ENCODE measurements around the gene DNASE2.

Gene DNASE2

DNA sequence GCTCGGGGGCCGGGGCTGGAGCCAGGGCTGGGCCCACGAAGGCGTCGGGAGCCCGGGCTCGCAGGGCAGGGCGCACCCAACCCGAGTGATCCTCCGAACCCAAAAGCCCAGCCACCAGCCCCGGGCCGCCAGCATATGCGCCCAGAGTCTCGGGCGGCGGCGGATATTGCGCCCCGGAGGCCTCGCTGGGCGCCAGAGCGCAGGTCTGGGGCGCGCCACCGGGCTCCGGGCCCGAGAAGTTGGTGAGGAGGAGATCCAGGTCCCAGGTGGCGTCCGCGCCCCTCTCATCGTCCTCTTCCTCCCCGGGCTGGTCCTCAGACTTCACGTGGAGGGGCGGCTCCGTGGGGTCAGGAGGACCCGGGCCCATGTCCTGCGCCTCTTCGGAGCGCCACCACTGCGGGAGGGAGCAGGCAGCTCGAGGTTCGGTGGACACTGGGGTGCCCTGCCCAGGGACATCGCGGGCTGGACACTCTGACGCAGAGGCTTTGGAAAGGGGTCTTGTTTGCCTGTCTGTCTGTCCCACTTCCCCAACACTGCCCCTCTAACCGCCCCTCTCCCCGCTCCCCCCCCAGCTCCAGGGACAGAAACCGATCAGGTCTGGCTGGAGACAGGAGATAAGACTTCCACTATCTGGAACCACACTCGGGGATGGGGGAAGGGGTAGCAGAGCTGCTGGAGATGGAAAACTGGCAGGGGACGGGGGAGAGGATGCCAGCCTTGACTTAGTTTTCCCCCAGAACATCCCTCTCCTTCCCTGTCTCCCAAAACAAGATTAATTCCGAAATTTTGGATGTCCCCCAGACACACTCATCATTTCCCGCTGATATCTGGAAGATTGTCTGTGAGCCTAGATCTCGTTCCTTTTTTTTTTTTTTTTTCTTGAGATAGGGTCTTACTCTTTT lies 4.8 kb upstream of the DNASE2 start:
- no peak for DNase-seq

DNA sequence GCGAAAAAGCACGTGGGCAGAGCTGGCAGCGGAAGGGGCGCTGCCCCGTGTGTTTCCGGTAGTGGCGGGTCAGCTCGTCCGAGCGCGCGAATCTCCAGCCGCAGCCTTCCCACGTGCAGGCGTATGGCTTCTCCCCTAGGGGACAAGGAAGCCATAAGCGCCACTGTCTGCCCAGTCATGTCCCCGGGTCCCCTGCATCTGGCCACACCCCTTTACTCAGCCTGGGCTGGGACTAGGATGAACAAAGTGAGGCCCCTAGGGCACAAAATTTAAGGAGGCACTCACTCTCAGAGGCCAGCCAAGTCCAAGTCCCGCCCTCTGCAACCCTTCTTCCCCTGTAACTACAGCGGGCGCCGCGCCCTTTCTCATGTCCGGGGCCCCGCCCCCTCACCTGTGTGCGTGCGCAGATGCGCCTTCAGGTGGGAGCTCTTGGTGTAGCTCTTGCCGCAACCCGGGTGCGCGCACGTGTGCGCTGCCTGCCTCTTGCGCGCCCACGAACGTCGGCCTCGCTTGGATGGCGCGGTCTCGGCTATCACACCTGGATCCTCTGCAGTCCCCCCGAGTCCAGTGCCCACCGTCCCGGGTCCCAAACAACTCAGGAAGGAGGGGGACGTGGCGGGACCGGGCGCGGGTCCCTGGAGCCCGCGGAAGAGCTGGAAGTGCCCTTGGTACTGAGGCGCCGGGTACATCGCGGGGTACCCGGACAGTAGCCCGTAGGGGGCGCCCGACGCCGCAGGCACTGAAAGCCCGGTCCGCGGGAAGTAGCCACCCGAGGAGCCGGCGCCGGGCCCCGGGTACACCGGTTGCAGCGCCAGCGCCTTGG lies 3.9 kb upstream of the DNASE2 start:
- peak; percentile 81 for DNase-seq

DNA sequence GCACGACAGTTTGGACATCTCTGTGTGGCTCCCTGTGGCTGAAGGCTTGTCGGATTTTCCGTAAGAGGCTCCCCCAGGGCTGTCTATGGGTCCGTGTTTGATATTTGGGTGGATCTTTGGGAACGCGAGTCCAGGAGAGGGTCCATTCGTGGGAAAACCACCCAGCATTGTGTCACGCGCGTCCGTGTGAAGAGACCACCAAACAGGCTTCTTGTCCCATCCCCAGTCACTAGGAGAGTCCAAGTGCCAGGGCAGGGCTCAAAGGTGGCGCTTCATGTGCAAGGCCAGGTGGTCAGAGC lies 3.3 kb upstream of the DNASE2 start:
- no peak for DNase-seq

DNA sequence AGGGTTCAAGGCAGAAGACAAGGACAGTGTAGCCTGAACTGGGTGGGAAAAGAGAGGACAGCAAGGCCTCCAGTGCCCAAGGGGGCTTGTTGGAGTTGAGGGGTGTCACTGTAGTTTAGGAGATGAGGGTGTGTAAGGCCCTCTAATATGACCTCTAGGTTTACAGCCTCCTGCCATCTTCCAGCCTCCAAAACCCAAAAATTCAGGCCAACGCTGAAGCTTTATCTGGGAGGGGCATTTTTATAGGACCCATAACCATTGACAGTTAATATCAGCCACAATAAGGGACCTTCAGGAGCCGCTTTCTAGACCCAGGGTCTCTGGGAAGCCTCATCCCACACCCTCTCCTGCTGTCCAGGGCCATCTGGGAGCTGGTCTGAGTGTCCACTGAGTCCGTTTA lies 3.0 kb upstream of the DNASE2 start:
- DNase-seq: no peak

DNA sequence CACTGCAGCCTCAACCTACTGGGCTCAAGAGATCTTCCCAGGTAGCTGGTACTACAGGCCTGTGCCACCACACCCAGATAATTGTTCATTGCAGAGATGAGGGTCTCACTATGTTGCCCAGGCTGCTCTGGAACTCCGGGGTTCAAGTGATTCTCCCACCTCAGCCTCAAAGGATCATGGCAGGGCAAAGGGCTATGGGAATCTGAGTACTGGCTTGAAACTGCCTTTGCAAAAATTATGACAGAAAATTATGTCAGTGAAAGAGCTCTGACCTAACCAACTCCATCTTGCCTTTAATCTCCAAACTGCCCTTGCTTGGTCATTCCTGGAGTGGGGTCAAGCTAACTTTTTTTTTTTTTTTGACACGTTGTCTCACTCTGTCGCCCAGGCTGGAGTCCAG lies 1.3 kb upstream of the DNASE2 start:
- DNase-seq: no peak

DNA sequence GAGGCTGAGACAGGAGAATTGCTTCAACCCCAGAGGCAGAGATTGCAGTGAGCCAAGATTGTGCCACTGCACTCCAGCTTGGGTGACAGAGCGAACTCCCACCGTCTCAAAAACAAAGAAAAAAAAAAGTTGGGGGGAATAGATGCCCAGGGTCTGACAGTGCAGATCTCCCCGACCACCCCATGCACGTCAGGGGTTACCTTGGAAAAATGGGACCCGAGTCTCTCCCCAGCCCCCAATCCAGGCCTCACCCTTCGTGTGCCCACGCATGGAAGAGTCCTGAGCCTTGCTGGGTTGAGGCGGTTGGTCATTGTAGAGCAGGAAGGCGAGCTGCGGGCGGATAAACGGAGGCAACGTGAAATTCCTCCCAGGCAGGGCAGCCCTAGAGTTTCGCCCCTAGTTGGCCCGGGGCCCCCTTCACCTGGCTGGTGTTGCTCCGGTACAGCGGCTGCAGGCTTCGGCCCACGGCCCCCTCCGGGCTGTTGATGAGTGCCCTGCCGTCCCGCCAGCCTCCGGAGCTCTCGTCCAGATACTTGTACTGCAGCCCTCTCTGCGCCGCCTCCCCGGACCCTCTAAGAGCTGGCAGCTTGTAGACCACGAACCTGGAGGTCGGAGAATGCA lies 588 bp downstream of the DNASE2 start:
- DNase-seq: no peak

DNA sequence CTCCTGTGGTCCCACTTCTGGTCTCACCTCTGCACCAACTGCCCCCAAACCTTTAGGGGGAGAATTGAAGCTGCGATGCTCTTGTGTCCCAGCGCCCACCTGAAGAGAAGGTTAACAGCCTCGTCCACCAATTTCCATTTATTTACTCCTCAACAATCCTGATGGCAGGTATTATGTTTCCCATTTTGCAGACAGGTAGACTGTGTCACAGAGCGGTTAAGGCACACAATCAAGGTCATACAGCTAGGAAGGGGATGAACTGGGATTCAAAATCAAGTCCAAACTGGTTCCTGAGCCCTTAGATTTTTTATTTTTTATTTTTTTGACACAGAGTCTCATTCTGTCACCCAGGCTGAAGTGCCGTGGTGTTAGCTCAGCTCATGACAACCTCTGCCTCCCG lies 6.2 kb downstream of the DNASE2 start:
- DNase-seq: no peak

DNA sequence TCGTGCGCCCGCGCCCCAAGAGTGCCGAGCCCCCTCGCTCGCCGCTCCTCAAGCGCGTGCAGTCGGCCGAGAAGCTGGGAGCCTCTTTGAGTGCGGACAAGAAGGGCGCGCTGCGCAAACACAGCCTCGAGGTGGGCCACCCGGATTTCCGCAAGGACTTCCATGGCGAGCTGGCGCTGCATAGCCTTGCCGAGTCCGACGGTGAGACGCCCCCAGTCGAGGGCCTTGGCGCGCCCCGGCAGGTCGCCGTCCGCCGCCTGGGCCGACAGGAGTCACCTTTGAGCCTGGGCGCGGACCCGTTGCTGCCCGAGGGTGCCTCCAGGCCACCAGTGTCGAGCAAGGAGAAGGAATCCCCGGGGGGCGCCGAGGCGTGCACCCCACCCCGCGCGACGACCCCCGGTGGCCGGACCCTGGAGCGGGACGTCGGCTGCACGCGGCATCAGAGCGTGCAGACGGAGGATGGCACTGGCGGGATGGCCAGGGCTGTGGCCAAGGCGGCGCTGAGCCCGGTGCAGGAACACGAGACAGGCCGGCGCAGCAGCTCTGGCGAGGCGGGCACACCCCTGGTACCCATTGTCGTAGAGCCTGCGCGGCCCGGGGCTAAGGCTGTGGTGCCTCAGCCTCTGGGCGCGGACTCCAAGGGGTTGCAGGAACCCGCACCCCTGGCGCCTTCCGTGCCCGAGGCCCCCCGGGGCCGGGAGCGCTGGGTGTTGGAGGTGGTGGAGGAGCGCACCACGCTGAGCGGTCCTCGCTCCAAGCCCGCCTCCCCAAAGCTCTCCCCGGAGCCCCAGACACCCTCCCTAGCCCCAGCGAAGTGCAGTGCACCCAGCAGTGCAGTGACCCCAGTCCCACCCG lies 7.1 kb downstream of the DNASE2 start:
- DNase-seq: no peak

DNA sequence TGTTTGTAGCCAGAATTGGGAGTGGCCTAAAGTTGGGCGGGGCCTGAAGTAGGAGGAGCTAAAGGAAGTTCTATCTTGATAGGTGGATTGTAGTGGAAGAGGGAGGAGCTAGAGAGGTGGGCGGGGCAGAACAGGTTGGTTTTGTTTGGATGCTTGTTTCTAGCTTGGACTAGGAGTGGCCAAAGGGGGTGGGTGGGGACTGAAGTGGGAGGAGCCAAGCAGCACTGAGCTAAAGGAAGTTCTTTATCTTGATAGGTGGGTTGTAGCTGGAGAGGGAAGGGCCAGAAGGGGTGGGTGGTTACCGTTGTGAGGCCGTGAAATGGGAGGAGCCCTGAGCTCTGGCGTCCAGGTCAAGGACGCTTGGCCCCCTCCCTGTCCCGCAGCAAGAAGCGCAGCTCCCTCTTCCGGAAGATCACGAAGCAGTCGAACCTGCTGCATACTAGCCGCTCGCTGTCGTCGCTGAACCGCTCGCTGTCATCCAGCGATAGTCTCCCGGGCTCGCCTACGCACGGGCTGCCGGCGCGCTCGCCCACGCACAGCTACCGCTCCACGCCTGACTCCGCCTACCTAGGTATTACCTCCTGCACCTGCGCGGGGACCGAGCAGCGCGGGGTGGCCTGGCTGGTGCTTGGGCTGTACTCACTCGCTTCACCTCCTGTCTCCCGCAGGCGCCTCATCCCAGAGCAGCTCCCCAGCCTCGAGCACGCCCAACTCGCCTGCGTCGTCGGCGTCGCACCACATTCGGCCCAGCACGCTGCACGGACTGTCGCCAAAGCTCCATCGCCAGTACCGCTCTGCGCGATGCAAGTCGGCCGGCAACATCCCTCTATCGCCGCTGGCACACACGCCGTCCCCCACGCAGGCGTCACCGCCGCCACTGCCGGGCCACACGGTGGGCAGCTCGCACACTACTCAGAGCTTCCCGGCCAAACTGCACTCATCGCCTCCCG lies 8.0 kb downstream of the DNASE2 start:
- DNase-seq: no peak

DNA sequence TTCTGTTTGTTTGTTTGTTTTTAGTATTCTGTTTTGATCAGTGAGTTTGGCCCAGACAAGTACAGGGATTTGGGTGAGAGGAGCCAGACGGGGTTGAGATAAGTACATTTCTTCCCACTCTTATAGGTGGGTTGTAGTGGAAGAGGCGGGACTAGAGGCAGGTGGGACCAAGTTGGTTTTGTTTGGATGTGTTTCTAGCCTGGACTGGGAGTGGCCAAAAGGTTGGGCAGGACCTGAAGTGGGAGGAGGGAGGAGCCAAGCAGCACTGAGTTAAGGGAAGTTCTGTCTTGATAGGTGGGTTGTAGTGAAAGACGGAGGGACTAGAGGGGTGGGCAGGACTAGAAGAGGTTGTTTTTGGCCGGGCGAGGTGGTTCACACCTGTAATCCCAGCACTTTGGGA lies 9.0 kb downstream of the DNASE2 start:
- no peak for DNase-seq

DNA sequence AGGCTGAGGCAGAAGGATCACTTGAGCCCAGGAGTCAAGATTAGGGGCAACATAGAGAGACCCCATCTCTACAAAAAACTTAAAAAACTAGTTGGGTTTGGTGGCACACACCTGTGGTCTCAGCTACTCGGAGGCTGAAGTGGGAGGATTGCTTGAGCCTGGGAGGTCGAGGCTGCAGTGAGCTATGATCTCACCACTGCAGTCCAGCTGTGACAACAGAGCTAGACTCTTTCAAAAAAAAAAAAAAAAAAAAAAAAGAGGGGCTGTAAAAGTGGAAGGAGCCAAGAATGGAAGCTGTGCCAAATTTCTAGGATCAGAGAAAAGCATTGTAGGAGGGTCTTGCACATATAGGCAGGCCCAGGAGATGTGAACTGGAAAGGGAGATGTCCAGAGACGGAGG lies 9.6 kb downstream of the DNASE2 start:
- DNase-seq: no peak

DNA sequence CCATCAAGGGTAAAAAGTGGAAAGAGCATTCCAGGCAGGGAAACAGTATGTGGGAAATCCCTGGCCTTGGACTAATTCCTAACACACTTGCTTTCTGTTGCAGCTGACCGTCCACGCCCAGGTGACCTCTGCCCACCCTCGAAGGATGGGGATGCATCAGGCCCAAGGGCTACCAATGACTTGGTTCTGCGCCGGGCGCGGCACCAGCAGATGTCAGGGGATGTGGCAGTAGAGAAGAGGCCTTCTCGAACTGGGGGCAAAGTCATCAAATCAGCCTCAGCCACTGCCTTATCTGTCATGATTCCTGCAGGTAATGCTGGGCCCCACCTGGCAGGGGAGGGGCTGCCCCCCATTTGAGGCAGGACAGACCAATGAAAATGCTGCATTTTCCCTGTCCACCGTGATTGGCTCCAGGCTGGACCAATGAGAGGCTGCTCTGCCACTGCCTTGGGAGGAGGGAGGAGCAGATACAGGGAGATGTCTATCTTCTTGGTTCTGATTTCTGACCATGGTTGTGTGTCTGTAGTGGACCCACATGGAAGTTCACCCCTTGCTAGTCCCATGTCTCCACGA lies 12.6 kb downstream of the DNASE2 start:
- no peak for DNase-seq

DNA sequence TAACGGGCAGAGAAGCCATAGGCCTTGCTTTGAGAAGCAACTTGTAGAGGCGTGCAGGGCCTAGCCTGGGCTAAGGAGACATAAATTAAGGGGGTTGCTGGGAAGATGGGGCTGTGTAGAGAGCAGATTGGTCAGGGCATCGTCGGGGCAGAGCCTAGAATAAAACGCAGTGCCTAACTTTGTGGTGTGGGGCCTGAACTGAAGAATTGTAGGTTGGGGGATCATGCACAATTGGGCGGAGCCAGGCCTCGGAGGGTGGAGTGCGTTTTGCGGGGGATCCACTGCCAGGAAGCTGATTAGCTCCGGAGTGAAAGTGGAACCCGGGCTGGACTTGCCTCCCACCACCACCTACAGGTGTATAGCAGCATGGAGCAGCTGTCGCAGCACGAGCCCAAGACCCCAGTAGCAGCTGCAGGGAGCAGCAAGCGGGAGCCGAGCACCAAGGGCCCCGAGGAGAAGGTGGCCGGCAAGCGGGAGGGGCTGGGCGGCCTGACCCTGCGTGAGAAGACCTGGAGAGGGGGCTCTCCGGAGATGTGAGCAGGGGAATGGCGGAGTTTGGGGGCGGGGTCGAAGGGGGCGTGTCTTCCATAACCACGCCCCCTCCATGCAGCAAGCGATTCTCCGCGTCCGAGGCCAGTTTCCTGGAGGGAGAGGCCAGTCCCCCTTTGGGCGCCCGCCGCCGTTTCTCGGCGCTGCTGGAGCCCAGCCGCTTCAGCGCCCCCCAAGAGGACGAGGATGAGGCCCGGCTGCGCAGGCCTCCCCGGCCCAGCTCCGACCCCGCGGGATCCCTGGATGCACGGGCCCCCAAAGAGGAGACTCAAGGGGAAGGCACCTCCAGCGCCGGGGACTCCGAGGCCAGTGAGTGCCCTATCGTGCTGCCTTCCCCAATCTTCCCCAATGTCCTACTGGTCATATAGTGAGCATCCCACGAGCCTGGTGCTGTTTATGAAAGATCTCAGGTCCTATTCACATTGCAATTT lies 13.8 kb downstream of the DNASE2 start:
- DNase-seq: no peak

DNA sequence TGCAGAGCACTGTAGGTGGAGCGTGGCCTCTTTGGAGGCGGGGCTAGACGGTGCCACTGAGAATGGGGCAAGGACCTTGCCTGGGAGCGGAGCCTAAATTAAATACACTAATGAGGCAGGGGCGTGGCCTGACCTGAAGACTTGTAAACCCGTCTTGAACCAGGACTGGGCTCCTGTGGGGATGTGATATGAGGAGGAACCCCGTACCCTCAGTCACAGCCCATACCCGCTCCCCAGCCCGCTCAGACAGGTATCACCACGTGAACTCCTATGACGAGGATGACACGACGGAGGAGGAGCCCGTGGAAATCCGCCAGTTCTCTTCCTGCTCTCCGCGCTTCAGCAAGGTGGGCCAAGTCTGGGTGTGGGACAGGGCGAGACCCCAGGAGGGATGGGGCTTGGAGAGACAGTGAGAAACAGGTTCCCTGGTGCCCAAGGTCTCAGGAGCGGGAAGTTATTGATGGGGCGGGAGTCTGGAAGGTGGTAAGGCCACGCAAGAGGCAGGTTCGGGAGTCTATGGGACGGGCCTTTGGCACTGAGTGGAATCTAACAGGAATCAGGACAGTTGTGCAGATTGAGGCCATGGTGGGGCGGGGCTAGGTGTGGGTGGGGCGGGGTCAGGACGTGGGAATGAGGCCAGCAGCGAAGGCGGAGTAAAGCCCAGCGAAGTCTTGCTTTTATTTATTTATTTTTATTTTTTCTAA lies 14.7 kb downstream of the DNASE2 start:
- DNase-seq: no peak

DNA sequence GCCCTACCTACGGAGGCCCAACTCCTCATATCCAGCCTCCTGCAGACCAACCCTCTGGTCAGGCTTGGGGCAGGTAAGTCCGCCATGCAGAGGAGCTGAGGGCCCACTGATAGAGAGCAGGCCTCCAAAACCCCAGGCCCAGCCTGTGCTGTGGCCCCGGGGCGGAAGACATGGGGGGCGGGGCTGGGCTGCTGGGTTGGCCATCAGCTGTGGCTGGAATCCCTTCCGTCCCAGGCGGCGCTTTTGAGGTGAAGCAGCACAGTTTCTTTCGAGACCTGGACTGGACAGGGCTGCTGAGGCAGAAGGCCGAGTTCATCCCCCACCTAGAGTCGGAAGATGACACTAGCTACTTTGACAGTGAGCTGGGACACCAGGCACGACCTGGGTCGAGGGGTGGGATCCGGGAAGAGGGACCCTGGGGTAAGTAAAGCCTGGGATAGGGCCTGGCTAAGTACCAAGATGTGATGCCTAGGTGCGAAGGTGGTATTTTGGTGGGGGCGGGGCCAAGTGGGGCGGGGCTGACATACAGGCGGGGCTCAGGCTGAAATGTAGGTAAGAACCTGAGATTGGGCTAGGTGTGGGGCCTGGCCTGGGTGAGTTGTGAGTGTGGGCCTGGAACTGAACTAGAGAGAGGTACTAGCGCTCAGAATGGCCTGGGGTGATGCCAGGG lies 15.4 kb downstream of the DNASE2 start:
- DNase-seq: no peak

DNA sequence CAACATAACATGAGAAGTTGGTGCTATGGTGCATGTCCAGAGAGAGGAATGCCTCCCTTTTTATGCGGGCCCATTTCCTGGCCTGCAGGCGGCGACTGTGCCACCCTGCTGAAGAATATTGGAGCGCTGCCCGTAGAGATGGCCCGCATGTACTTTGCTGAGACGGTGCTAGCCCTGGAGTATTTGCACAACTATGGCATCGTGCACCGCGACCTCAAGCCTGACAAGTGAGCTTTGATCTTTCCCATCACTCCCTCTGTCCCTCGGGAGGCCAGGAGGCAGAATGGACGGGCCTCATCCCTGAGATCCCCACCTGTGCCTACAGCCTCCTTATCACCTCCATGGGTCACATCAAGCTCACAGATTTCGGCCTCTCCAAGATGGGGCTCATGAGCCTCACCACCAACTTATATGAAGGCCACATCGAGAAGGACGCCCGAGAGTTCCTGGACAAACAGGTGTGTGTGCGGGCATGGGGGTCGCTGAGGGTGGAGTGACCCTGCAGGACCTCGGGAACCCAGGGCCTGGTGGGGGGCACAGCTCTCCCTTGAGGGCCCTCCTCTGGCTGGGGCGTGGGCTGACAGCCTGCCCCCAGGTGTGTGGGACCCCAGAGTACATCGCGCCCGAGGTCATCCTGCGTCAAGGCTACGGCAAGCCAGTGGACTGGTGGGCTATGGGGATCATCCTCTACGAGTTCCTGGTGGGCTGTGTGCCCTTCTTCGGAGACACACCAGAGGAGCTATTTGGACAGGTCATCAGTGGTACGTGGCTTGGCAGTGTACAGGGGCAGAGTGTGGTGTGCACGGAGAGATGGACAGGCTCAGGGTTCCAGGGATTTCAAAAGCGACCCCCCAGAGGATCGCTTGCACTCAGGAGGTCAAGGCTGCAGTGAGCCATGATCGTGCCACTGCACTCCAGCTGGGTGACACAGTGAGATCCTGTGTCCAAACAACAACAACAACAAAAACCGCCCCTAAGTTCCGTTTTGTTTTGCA lies 16.2 kb downstream of the DNASE2 start:
- DNase-seq: no peak

DNA sequence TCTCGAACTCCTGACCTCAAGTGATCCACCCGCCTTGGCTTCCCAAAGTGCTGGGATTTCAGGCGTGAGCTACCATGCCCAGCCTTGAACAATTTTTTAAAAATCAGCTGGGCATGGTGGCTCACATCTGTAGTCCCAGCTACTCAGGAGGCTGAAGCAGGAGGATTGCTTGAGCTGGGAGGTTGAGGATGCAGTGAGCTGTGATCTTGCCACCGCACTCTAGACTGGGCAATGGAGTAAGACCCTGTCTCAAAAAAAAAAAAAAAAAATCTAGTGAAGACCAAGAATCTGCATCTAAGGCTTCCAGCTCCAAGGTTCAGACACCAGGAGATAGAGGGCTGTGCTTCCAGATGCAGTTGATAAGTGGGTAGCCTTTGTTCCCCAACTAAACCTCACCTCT lies 17.1 kb downstream of the DNASE2 start:
- no peak for DNase-seq

DNA sequence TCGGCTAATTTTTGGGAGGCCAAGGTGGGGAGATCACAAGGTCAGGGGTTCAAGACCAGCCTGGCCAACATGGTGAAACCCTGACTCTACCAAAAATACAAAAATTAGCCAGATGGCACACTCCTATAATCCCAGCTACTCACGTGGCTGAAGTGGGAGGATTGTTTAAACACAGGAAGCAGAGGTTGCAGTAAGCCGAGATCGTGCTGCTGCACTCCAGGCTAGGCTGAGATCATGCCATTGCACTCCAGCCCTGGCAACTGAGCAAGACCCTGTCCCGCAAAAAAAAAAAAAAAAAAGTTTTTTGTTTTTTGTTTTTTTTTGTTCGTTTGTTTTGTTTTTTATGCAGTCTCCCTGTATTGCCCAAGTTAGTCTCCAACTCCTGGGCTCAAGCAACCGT lies 21.7 kb downstream of the DNASE2 start:
- DNase-seq: no peak
